MM.1S (cell line): ENCODE results near the gene RPS14.

Experiments
- CTCF ChIP-seq: fragments of 300-600 bp; sonication (generic); IDR thresholded peaks from 2 replicates; pipeline ENCODE4 v1.5.1; 2016; ENCODE audit warnings: antibody characterized with exemption, low read length, mixed read lengths
- EZH2phosphoT487 ChIP-seq: fragments of 300-600 bp; sonication (generic); IDR thresholded peaks from 2 replicates; pipeline ENCODE4 v1.6.1; 2018; ENCODE audit warnings: antibody characterized with exemption, low read length

DNA sequence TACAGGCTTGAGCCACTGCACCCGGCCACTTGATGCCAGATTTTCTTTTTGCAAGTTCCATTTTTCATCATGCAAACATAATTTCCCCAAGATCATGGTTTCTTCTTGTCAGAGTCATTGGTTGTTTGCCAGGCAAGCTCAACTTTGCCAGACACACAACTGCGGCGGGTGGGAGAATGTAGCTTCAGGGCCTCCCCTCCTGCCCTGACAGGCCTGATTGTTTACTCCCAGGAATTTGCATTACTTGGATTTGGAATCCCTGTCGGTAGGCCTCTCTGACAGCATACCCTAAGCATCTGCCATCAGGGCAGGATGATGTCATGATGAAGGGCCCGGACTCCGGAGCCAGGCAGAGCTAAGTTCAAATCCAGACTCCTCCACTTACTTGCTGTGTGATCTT, 15.1 kb downstream of the RPS14 start:
- no peak for TF ChIP-seq CTCF
- TF ChIP-seq EZH2phosphoT487 = no peak
